Brain microvascular endothelial cell (primary cell): ENCODE measurements around the gene EEF2K.

Experiments
- DNase-seq: peaks from one replicate; pipeline ENCODE4 v3.0.0-alpha.2; 2020
- H3K27ac ChIP-seq: fragments of 250-450 bp; sonication (Bioruptor Pico); 2 replicates; pipeline ENCODE4 v1.5.1; 2020; ENCODE audit warnings: mild to moderate bottlenecking, moderate library complexity
- H3K27me3 ChIP-seq: fragments of 250-450 bp; sonication (Bioruptor Pico); replicated peaks from 2 replicates; pipeline ENCODE4 v1.5.1; 2020; ENCODE audit warnings: mild to moderate bottlenecking
- H3K36me3 ChIP-seq: fragments of 250-450 bp; sonication (Bioruptor Pico); replicated peaks from 2 replicates; pipeline ENCODE4 v1.5.1; 2020; ENCODE audit warnings: mild to moderate bottlenecking
- H3K4me3 ChIP-seq: 2 replicates; pipeline ENCODE4 v1.5.1; 2011; ENCODE audit warnings: low read depth, mild to moderate bottlenecking, control low read depth, low read length, moderate library complexity
- CTCF ChIP-seq: IDR thresholded peaks from 2 replicates; pipeline ENCODE4 v1.5.1; 2011; ENCODE audit warnings: low read depth, mild to moderate bottlenecking, moderate library complexity, low read length, control low read depth, inconsistent platforms; ENCODE audit errors: missing control alignments
- in situ Hi-C: cut with HindIII; loops from 2 replicates; pipeline ENCODE4 v1.10.0; 2017; ENCODE audit warnings: low sequenced_read_pairs, low pct_ligation_motif_present

Gene EEF2K

GRCh38 chr16:22313876-22314470 lies 107.9 kb downstream of the EEF2K start:
- no peaks in the 10 kb centered on the region for H3K27me3 ChIP-seq
- no peak overlapping the region for H3K27ac ChIP-seq
- no peak overlapping the region for H3K4me3 ChIP-seq
- in situ Hi-C loops: no loop called here
- DNase-seq: no peak
- peaks cover 57% of the 10 kb centered on the region for H3K36me3 ChIP-seq
- no peak for TF ChIP-seq CTCF

GRCh38 chr16:22314661-22315626 lies 108.9 kb downstream of the EEF2K start:
- Histone ChIP-seq H3K4me3 (no peak overlapping the region), H3K27me3 (no peaks in the 10 kb centered on the region), H3K36me3 (peaks cover 49% of the 10 kb centered on the region), H3K27ac (no peak overlapping the region)
- no peak for TF ChIP-seq CTCF
- DNase-seq: no peak
- in situ Hi-C loops: no loop called here

- in situ Hi-C loops: no loop called here
- Histone ChIP-seq H3K36me3 (peaks cover 47% of the 10 kb centered on the region), H3K27ac (no peak overlapping the region), H3K4me3 (no peak overlapping the region), H3K27me3 (no peaks in the 10 kb centered on the region)
- DNase-seq: no peak
- TF ChIP-seq CTCF: no peak
These were observed 109.9 kb downstream of the EEF2K start for GRCh38 chr16:22315979-22316378.

GRCh38 chr16:22316411-22316811 lies 110.3 kb downstream of the EEF2K start:
- in situ Hi-C loops: no loop called here
- Histone ChIP-seq H3K27me3 (no peaks in the 10 kb centered on the region), H3K4me3 (no peak overlapping the region), H3K27ac (no peak overlapping the region), H3K36me3 (peaks cover 49% of the 10 kb centered on the region)
- no peak for TF ChIP-seq CTCF
- DNase-seq: no peak

GRCh38 chr16:22317001-22317530 lies 111.0 kb downstream of the EEF2K start:
- no peak for DNase-seq
- no peak for TF ChIP-seq CTCF
- H3K27me3 ChIP-seq: no peaks in the 10 kb centered on the region
- in situ Hi-C loops: no loop called here
- H3K27ac ChIP-seq: no peak overlapping the region
- peaks cover 51% of the 10 kb centered on the region for H3K36me3 ChIP-seq
- H3K4me3 ChIP-seq: no peak overlapping the region
